HPDE6-E6E7 (cell line): Measurements from ENCODE around the gene ASAP3.
A peak's percentile ranks its signal among the peaks of the same experiment; 100 is the strongest.

Experiments used
- DNase-seq: peaks from one replicate; pipeline ENCODE4 v3.0.0; 2011; ENCODE audit warnings: missing footprints; ENCODE audit errors: extremely low spot score

ASAP3 gene

GRCh38 chr1:23477359-23478144 is 6.4 kb downstream of the ASAP3 start:
- peak; percentile 59 for DNase-seq

GRCh38 chr1:23475641-23476040 is 8.3 kb downstream of the ASAP3 start:
- no peak for DNase-seq

- DNase-seq, result no peak
Measured at GRCh38 chr1:23475134-23475628, 8.8 kb downstream of the ASAP3 start.

- no peak for DNase-seq
Measured at GRCh38 chr1:23473037-23473800, 10.8 kb downstream of the ASAP3 start.

- DNase-seq, result no peak
Measured at GRCh38 chr1:23472351-23473036, 11.5 kb downstream of the ASAP3 start.

- DNase-seq, result no peak
Measured at GRCh38 chr1:23471473-23472075, 12.4 kb downstream of the ASAP3 start.

- DNase-seq, result no peak
Measured at GRCh38 chr1:23470282-23471070, 13.5 kb downstream of the ASAP3 start.

GRCh38 chr1:23469372-23469982 is 14.5 kb downstream of the ASAP3 start:
- no peak for DNase-seq

GRCh38 chr1:23466423-23466989 is 17.5 kb downstream of the ASAP3 start:
- no peak for DNase-seq

GRCh38 chr1:23463286-23463685 is 20.7 kb downstream of the ASAP3 start:
- no peak for DNase-seq

GRCh38 chr1:23462766-23463165 is 21.2 kb downstream of the ASAP3 start:
- no peak for DNase-seq

GRCh38 chr1:23461050-23461449 is 22.9 kb downstream of the ASAP3 start:
- no peak for DNase-seq

GRCh38 chr1:23460519-23460918 is 23.5 kb downstream of the ASAP3 start:
- no peak for DNase-seq

- no peak for DNase-seq
Measured at GRCh38 chr1:23459338-23459757, 24.6 kb downstream of the ASAP3 start.

- peak; percentile 31 for DNase-seq
Measured at GRCh38 chr1:23456226-23456625, 27.8 kb downstream of the ASAP3 start.

- no peak for DNase-seq
Measured at GRCh38 chr1:23453455-23454000, 30.5 kb downstream of the ASAP3 start.

- DNase-seq, result peak; percentile 92
Measured at GRCh38 chr1:23452011-23452411, 32.0 kb downstream of the ASAP3 start.

- DNase-seq, result no peak
Measured at GRCh38 chr1:23451441-23451840, 32.5 kb downstream of the ASAP3 start.

GRCh38 chr1:23450894-23451293 is 33.1 kb downstream of the ASAP3 start:
- DNase-seq, result no peak

GRCh38 chr1:23449958-23450357 is 34.0 kb downstream of the ASAP3 start:
- no peak for DNase-seq
